GM12878 (cell line): ENCODE measurements around the gene MYL11. TPM values are rescaled to one million over a fixed set of nuclear protein-coding genes. Genes with fewer than 3 reads are reported as not detected.

Experiments
- ATAC-seq: fragments of 200-7000 bp; cut with Tn5 transposase; 3 replicates; pipeline ENCODE4 v1.9.1; 2020; ENCODE audit warnings: mild to moderate bottlenecking, moderate library complexity
- BruUV-seq: library from RNA; stranded (reverse); fragments of 400-500 nt; replicated peaks from 2 replicates; lab custom pipeline; 2021; lab: Mats Ljungman, UMichigan
- CTCF ChIA-PET: fragments of 300-600 bp; sonication (Branson Sonifier 250); formaldehyde crosslinking; extraction: SDS; loops from one replicate; lab custom pipeline; 2021; ENCODE audit warnings: inconsistent platforms; lab: Yijun Ruan, JAX
- POLR2A ChIA-PET: fragments of 350-600 bp; formaldehyde crosslinking; extraction: SDS; loops from one replicate; lab custom pipeline; 2021; ENCODE audit warnings: inconsistent platforms; lab: Charles Lee
- RAD21 ChIA-PET: fragments of 300-600 bp; sonication (Branson Sonifier 250); formaldehyde crosslinking; loops from one replicate; lab custom pipeline; 2023; ENCODE audit warnings: antibody characterized with exemption; ENCODE audit not compliant: unreplicated experiment; lab: Charles Lee
- SMC1A ChIA-PET: fragments of 300-600 bp; sonication (Branson Sonifier 250); formaldehyde crosslinking; loops from one replicate; lab custom pipeline; 2023; ENCODE audit not compliant: unreplicated experiment, uncharacterized antibody; lab: Charles Lee
- DNase-seq: peaks from one replicate; pipeline ENCODE4 v3.0.0-alpha.2; 2011; ENCODE audit warnings: low read depth, low spot score
- FAIRE-seq: peaks from 3 replicates; lab custom pipeline; 2011; peaks lifted over from hg19 to GRCh38; lab: Jason Lieb, UNC
- H2AFZ ChIP-seq: 2 replicates; pipeline ENCODE4 v1.6.0; 2011; ENCODE audit warnings: low read depth, low read length, control low read depth; ENCODE audit not compliant: control insufficient read depth
- H3K27ac ChIP-seq: 2 replicates; pipeline ENCODE4 v1.5.1; 2011; ENCODE audit warnings: control low read depth; ENCODE audit not compliant: control insufficient read depth, insufficient read depth
- H3K27me3 ChIP-seq, 2 experiments: replicated peaks in 1 of 2; 2 replicates each; pipeline versions ENCODE4 v1.6.0 to v1.6.1; 2011; ENCODE audit warnings: low read length in 1 of 2; ENCODE audit not compliant: control insufficient read depth in 2 of 2, insufficient read depth in 2 of 2
- H3K36me3 ChIP-seq, 2 experiments: 2 replicates each; pipeline ENCODE4 v1.5.1; 2011; ENCODE audit warnings: low read length in 1 of 2; ENCODE audit not compliant: control insufficient read depth in 2 of 2, insufficient read depth in 2 of 2
- H3K4me1 ChIP-seq: 2 replicates; pipeline ENCODE4 v1.6.1; 2011; ENCODE audit warnings: mild to moderate bottlenecking, low read length, moderate library complexity, mixed read lengths; ENCODE audit not compliant: control insufficient read depth, insufficient read depth
- H3K4me2 ChIP-seq: 2 replicates; pipeline ENCODE4 v1.6.0; 2011; ENCODE audit warnings: control low read depth; ENCODE audit not compliant: control insufficient read depth, insufficient read depth
- H3K4me3 ChIP-seq: fragments of 200-600 bp; sonication (generic); 2 replicates; pipeline ENCODE4 v1.5.1; 2016
- H3K79me2 ChIP-seq: 2 replicates; pipeline ENCODE4 v1.6.0; 2011; ENCODE audit warnings: low read length; ENCODE audit not compliant: control insufficient read depth, insufficient read depth
- H3K9ac ChIP-seq: 2 replicates; pipeline ENCODE4 v1.8.0; 2011; ENCODE audit warnings: low read length, control low read depth, mixed read lengths; ENCODE audit not compliant: control insufficient read depth, insufficient read depth
- H3K9me3 ChIP-seq: replicated peaks from 3 replicates; pipeline ENCODE4 v1.5.1; 2011; ENCODE audit warnings: mild to moderate bottlenecking, low read length; ENCODE audit not compliant: control insufficient read depth, insufficient read depth
- H4K20me1 ChIP-seq: 2 replicates; pipeline ENCODE4 v1.6.0; 2011; ENCODE audit not compliant: control insufficient read depth, insufficient read depth
- ASH2L ChIP-seq: fragments of 300-600, 200-600 bp; sonication (generic); IDR thresholded peaks from 2 replicates; pipeline ENCODE4 v1.6.1; 2017; ENCODE audit warnings: low read depth, mild to moderate bottlenecking, borderline replicate concordance
- ATF7 ChIP-seq: fragments of 450-650 bp; IDR thresholded peaks from 2 replicates; pipeline ENCODE4 v1.6.1; 2016; ENCODE audit warnings: low read depth, mild to moderate bottlenecking
- KAT2A ChIP-seq: conservative IDR thresholded peaks from 2 replicates; pipeline ENCODE4 v1.6.1; 2011; ENCODE audit warnings: low read depth, low read length; ENCODE audit not compliant: control insufficient read depth
- NFIC ChIP-seq: IDR thresholded peaks from 2 replicates; pipeline ENCODE4 v1.6.1; 2012; ENCODE audit warnings: low read depth, mild to moderate bottlenecking, inconsistent platforms, low read length, moderate library complexity
- PAX5 ChIP-seq: IDR thresholded peaks from 2 replicates; pipeline ENCODE4 v1.6.1; 2011; ENCODE audit warnings: low read depth, low read length, borderline replicate concordance
- TAF1 ChIP-seq: IDR thresholded peaks from 2 replicates; pipeline ENCODE4 v1.6.1; 2011; ENCODE audit warnings: mild to moderate bottlenecking, low read depth, low read length, borderline replicate concordance
- TARDBP ChIP-seq: IDR thresholded peaks from 2 replicates; pipeline ENCODE4 v1.6.1; 2016; ENCODE audit warnings: borderline replicate concordance
- WGBS: methylation state at CpG from one replicate; pipeline ENCODE4 v1.1.6; 2016; ENCODE audit warnings: low lambda C conversion rate; ENCODE audit not compliant: insufficient replicate concordance, insufficient coverage; ENCODE audit errors: missing lambda C conversion rate; 5-methylcytosine and 5-hydroxymethylcytosine counted together
- in situ Hi-C: fragments of 300-500 bp; cut with MboI; formaldehyde crosslinking; loops from 9 replicates; pipeline ENCODE4 v1.14.3; 2018; ENCODE audit warnings: mixed read lengths
- intact Hi-C: fragments of 100-400 bp; cut with micrococcal nuclease; formaldehyde crosslinking; loops from one replicate; pipeline ENCODE4 v1.14.2; 2022; ENCODE audit not compliant: unreplicated experiment
- polyA plus RNA-seq, 11 experiments: library from polyadenylated mRNA; depleted of rRNA in 4 of 11; unstranded in 6 of 11; stranded (reverse) in 5 of 11; fragments of >200 nt; fragmentation: Nextera tagmentation in 4 of 11; fragmentation: Illumina TruSeq in 1 of 11; extraction: Ambion mirVana in 4 of 11; extraction: Trizol in 1 of 11; gene quantifications; 1 replicate in 1 of 11; 2 replicates in 10 of 11; pipeline versions ENCODE4 v1.2.1 to v1.2.3, GENCODE V29; 2011 to 2016; ENCODE audit warnings: inconsistent platforms in 2 of 11, missing spikeins in 2 of 11, low read depth in 1 of 11
- total RNA-seq, 4 experiments: library from RNA; depleted of rRNA in 3 of 4; stranded (reverse); fragments of >200 nt in 3 of 4; fragmentation: Illumina TruSeq in 1 of 4; extraction: Trizol in 1 of 4; gene quantifications; 2 replicates each; pipeline versions ENCODE4 v1.2.1 to v1.2.3, GENCODE V29; 2013 to 2021
- TF ChIP-seq, protein P1 (sequence below): IDR thresholded peaks from 2 replicates; pipeline ENCODE4 v1.6.1; 2012; ENCODE audit warnings: improper control_type of control experiment, low read depth, low read length; ENCODE audit not compliant: insufficient replicate concordance
- TF ChIP-seq, protein P2 (sequence below): fragments of 450-650 bp; formaldehyde crosslinking; IDR thresholded peaks from 2 replicates; pipeline ENCODE4 v1.4.0; 2020; ENCODE audit warnings: mild to moderate bottlenecking, moderate library complexity
- TF ChIP-seq, protein P3 (sequence below): IDR thresholded peaks from 2 replicates; pipeline ENCODE4 v1.6.1; 2011; ENCODE audit warnings: low read depth, low read length, improper control_type of control experiment, borderline replicate concordance

The MYL11 gene
- total and polyA plus RNA-seq, 10 of the 15 experiments (the other 5 are each of a cell fraction or from before 2014, with no cell fraction given): 0.19 to 1.2 (median 0.61) TPM; not detected in 5

DNA sequence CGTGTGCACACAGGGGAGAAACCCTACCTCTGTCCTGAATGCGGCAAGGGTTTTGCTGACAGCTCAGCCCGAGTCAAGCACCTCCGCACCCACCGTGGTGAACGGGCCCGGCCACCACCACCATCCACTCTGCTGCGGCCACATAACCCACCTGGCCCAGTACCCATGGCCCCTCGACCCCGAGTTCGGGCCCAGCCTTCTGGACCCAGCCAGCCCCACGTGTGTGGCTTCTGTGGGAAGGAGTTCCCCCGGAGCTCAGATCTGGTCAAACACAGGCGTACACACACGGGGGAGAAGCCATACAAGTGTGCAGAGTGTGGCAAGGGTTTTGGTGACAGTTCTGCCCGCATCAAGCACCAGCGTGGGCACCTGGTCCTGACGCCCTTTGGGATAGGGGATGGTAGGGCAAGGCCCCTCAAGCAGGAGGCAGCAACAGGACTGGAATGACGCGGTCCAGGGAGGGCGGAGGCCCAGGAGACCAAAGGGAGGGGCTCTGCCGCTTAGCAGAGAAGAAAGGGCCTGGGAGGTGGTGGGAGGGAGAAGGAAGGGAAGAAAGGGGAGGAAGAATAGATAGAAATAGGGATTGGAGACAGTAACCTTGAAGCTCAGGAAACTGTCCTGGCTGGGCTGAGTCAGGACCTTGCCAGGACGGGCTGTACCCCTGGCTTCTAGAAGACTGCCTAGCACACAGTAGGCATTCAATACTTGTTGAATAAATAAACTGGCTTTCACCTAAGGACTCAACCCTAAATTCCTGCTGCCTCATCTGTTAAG, 24.2 kb downstream of the MYL11 start:
- Histone ChIP-seq H3K4me3 (no peak overlapping the region), H3K36me3 (peaks cover 0 to 2% of the 10 kb centered on the region in 2 experiments; a peak in 3 of 4 replicates), H3K4me2 (no peak overlapping the region), H3K27me3 (no peaks in the 10 kb centered on the region; a peak in 1 of 4 replicates), H3K27ac (no peak overlapping the region), H3K9me3 (no peaks in the 10 kb centered on the region), H3K9ac (no peak overlapping the region), H4K20me1 (no peaks in the 10 kb centered on the region), H3K79me2 (peaks cover 5% of the 10 kb centered on the region), H3K4me1 (peaks cover 13% of the 10 kb centered on the region), H2AFZ (no peak overlapping the region)
- CTCF ChIA-PET: interaction anchor here (1.1 to 1.8 kb wide), 4 partner anchors 9 to 295 kb away, joined by 3 to 6 read pairs (median 4); partner anchors contain the start of gene ZNF771
- intact Hi-C loops (no loop called here), in situ Hi-C loops (no loop called here)
- no TSS peak for BruUV-seq
- SMC1A ChIA-PET: interaction anchor here (1.1 to 2.2 kb wide), 5 partner anchors 10 to 28 kb away, joined by 3 to 6 read pairs (median 4); partner anchors contain the start of genes SEPTIN1 and TBC1D10B
- POLR2A ChIA-PET: no interaction called here
- WGBS: 73% methylated on average over 23 of the region's 23 CpGs
- RAD21 ChIA-PET: interaction anchor here (1.3 to 2.4 kb wide), 4 partner anchors 10 to 27 kb away, joined by 4 to 10 read pairs (median 8); partner anchors contain the start of gene SEPTIN1
- TF ChIP-seq, protein P1, sequence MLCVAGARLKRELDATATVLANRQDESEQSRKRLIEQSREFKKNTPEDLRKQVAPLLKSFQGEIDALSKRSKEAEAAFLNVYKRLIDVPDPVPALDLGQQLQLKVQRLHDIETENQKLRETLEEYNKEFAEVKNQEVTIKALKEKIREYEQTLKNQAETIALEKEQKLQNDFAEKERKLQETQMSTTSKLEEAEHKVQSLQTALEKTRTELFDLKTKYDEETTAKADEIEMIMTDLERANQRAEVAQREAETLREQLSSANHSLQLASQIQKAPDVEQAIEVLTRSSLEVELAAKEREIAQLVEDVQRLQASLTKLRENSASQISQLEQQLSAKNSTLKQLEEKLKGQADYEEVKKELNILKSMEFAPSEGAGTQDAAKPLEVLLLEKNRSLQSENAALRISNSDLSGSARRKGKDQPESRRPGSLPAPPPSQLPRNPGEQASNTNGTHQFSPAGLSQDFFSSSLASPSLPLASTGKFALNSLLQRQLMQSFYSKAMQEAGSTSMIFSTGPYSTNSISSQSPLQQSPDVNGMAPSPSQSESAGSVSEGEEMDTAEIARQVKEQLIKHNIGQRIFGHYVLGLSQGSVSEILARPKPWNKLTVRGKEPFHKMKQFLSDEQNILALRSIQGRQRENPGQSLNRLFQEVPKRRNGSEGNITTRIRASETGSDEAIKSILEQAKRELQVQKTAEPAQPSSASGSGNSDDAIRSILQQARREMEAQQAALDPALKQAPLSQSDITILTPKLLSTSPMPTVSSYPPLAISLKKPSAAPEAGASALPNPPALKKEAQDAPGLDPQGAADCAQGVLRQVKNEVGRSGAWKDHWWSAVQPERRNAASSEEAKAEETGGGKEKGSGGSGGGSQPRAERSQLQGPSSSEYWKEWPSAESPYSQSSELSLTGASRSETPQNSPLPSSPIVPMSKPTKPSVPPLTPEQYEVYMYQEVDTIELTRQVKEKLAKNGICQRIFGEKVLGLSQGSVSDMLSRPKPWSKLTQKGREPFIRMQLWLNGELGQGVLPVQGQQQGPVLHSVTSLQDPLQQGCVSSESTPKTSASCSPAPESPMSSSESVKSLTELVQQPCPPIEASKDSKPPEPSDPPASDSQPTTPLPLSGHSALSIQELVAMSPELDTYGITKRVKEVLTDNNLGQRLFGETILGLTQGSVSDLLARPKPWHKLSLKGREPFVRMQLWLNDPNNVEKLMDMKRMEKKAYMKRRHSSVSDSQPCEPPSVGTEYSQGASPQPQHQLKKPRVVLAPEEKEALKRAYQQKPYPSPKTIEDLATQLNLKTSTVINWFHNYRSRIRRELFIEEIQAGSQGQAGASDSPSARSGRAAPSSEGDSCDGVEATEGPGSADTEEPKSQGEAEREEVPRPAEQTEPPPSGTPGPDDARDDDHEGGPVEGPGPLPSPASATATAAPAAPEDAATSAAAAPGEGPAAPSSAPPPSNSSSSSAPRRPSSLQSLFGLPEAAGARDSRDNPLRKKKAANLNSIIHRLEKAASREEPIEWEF: no peak
- TF ChIP-seq, protein P2, sequence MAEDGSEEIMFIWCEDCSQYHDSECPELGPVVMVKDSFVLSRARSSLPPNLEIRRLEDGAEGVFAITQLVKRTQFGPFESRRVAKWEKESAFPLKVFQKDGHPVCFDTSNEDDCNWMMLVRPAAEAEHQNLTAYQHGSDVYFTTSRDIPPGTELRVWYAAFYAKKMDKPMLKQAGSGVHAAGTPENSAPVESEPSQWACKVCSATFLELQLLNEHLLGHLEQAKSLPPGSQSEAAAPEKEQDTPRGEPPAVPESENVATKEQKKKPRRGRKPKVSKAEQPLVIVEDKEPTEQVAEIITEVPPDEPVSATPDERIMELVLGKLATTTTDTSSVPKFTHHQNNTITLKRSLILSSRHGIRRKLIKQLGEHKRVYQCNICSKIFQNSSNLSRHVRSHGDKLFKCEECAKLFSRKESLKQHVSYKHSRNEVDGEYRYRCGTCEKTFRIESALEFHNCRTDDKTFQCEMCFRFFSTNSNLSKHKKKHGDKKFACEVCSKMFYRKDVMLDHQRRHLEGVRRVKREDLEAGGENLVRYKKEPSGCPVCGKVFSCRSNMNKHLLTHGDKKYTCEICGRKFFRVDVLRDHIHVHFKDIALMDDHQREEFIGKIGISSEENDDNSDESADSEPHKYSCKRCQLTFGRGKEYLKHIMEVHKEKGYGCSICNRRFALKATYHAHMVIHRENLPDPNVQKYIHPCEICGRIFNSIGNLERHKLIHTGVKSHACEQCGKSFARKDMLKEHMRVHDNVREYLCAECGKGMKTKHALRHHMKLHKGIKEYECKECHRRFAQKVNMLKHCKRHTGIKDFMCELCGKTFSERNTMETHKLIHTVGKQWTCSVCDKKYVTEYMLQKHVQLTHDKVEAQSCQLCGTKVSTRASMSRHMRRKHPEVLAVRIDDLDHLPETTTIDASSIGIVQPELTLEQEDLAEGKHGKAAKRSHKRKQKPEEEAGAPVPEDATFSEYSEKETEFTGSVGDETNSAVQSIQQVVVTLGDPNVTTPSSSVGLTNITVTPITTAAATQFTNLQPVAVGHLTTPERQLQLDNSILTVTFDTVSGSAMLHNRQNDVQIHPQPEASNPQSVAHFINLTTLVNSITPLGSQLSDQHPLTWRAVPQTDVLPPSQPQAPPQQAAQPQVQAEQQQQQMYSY: no peak
- TF ChIP-seq, protein P3, sequence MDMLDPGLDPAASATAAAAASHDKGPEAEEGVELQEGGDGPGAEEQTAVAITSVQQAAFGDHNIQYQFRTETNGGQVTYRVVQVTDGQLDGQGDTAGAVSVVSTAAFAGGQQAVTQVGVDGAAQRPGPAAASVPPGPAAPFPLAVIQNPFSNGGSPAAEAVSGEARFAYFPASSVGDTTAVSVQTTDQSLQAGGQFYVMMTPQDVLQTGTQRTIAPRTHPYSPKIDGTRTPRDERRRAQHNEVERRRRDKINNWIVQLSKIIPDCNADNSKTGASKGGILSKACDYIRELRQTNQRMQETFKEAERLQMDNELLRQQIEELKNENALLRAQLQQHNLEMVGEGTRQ: no peak
- TF ChIP-seq ASH2L: no peak
- TF ChIP-seq TARDBP: no peak
- no peak for TF ChIP-seq NFIC
- no peak for TF ChIP-seq ATF7
- no peak for TF ChIP-seq TAF1
- no peak for TF ChIP-seq KAT2A
- no peak for TF ChIP-seq PAX5
- no peak for ATAC-seq
- FAIRE-seq: no peak
- DNase-seq: no peak
